OCI-LY7 (cell line): ENCODE results near the gene IGSF21.

Experiments used
- CTCF ChIP-seq: fragments of 200-600 bp; sonication (generic); conservative IDR thresholded peaks from 2 replicates; pipeline ENCODE4 v1.5.1; 2014; ENCODE audit warnings: mild to moderate bottlenecking, antibody characterized with exemption, low read length, moderate library complexity, mixed read lengths
- EZH2phosphoT487 ChIP-seq: fragments of 200-600 bp; sonication (generic); IDR thresholded peaks from 2 replicates; pipeline ENCODE4 v1.6.1; 2018; ENCODE audit warnings: low read depth, borderline replicate concordance, mild to moderate bottlenecking, mixed run types, antibody characterized with exemption, low read length, moderate library complexity, mixed read lengths

GRCh38 chr1:18128298-18128697 lies 20.7 kb downstream of the IGSF21 start:
- TF ChIP-seq CTCF (no peak), EZH2phosphoT487 (no peak)
